Right lobe of liver (tissue), 4 donors: ENCODE measurements around the gene PFKL.

Experiments used
- CTCF ChIP-seq, 4 donors: fragments of 200-600 bp in 3 of 4; fragments of 450-650 bp in 1 of 4; IDR thresholded peaks; one replicate each; pipeline versions ENCODE4 v1.5.1 to v1.8.0; 2016 to 2022; ENCODE audit warnings: antibody characterized with exemption in 4 of 4, mild to moderate bottlenecking in 2 of 4
- POLR2A ChIP-seq: fragments of 450-650 bp; IDR thresholded peaks from one replicate; pipeline ENCODE4 v1.6.1; 2017; ENCODE audit warnings: antibody characterized with exemption, mild to moderate bottlenecking
- donor health status: DM: no; HTN: no; CAD: no.
- donor health status: DM: no; HTN: no; CAD: no.
- donor health status: DM: no; HTN: yes; CAD: no.

DNA sequence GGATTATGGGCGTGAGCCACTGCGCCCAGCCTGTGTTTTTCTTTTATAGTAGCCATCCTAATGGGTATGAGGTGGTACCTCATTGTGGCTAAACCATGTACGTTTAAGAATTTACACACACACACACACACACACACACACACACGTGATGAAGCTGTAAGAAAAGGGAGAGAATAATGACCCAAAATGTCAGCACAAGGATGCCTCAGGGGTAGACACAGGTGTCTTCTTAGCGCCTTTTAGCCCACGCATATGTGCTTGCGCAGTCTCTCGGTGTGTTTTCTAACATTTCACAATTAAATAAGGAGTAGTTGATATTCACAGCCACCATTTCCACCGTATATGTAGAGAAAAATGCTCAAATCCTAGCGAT lies 782 bp upstream of the PFKL start:
- TF ChIP-seq CTCF (IDR thresholded peaks at IDR 0.05) = no peak
- TF ChIP-seq POLR2A = no peak
